Inflammatory macrophage (primary cell): ENCODE measurements around the gene TIMD4.

ENCODE experiments used
- DNase-seq, 2 donors: peaks; one replicate each; pipeline ENCODE4 v3.0.0-alpha.2; 2020 to 2022

The TIMD4 gene

GRCh38 chr5:156920861-156921431, 42.1 kb downstream of the TIMD4 start:
- DNase-seq, result no peak

DNA sequence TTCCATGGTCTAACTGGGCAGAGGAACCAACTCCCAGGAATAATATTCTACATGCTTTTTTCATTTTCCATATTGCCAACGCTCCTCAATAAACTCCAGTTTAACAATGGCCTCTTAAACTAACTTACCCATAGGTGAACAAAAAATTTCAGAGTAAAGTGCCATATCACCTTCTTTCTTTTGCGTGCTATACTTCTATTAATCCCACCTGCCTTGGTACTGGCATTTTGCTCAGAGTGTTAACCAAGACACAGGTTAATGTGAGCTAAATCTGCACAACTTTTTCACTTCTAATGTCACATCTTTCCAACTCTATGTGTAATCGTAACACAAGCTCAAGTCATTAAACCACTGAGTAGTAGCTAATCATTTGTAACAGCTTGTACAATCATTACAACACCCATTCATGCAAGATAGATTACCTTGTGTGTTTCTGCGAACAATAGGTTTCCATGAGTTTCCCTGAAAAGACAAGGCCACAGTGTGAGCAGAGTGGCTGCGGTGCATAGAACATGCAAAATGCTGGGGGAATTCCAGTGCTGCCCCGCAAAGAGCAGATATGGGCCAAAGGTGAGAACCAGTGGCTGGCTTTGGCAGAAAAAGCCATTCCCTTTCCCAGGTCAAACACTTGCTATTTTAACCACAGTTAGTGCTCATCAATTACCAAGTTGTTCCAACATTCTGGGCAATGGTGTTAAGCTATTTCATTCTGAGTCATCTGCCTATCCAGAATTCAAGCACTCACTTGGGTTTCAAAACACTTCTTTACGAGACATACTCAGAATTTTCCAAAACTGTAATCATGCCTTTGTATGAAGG, 42.8 kb downstream of the TIMD4 start:
- DNase-seq, result no peak

DNA sequence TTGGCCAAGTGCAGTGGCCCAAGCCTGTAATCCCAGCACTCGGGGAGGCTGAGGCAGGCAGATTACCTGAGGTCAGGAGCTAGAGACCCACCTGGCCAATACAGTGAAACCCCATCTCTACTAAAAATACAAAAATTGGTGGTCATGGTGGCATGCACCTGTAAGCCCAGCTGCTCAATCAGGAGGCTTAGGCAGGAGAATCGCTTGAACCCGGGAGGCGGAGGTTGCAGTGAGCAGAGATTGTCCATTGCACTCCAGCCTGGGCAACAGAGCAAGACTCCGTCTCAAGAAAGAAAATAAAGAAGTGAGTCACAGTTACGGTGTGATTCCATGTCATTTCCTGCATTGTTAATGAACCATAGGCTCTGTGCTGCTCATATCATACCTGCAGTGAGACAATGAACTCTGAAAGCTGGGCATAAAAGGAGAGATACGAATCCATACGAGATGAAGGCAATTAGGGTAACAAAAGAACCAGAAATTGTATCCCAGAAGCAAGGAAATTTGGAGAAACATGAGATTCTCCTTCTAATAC, 44.6 kb downstream of the TIMD4 start:
- DNase-seq, result no peak

DNA sequence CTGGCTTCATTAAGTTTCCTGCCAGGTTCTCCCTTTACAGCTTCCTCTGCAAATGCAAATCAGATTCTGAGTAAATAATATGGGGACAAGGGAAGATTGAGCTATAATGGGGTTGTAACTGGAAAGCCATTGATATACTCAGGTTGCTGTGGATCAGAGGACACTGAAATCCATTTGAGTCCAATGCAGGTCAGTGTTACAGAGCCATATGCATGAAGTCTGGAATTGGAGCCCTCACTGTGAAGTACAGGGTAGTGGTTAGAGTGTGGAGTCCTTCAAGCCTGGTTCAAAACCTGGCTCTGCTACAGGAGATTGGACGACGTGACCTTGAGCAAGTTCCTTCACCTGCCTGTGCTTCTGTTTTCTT, 48.7 kb downstream of the TIMD4 start:
- DNase-seq, result no peak

DNA sequence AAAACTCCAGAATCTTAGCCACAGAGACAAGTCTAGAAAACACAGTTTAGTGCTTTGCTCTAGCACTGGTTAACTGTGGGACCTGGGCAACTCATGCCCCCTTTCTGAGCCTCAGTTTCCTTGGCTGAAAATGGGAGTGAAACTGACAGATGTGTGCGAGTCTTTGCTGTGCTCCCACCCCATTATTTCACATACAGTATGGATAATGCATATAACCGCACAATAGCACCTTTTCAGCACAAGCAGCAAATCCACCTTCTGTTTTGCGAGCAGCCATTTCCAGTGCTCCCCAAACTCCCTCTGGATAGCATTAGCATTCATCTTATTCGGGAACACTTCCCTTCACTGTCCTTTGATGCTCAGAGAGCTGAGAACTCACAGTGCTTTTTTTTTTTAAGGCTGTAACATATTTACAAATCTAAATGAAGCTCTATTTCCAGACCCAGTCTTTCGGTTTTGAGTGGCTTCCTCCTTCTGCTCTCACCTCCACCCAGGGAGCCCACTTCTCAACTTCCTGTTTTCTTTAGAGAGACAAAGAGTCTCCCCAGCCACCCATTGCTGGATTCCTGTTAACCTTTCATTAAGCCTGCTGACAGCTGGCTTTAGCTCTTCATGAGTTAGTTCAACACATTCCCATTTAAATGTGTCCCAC, 49.2 kb downstream of the TIMD4 start:
- DNase-seq, result peak in 1 of 2 donors; percentile 13

- no peak for DNase-seq
Observed at GRCh38 chr5:156913355-156913718, 49.7 kb downstream of the TIMD4 start.

- DNase-seq, result no peak
Observed at GRCh38 chr5:156912869-156913268, 50.2 kb downstream of the TIMD4 start.

DNA sequence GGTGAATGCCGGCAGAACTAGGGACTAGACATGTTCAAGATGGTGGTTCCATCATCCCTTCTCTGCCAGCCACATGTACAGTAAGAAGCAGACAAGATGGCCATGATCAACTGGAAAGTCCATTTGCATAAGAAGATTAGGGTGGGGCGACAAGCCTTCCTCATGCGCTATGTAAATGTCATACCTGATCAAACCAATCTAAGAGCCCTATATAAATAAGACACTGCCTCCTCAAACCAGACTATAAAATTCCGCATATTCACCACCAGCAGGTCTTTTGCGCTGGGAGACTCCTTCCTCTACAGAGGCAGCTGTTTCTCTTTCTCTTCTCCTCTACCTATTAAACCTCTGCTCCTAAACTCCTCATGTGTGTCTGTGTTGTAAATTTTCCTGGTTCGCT, 53.8 kb downstream of the TIMD4 start:
- DNase-seq, result no peak

- DNase-seq, result no peak
Observed at GRCh38 chr5:156907667-156908066, 55.4 kb downstream of the TIMD4 start.

- DNase-seq, result no peak
Observed at GRCh38 chr5:156906807-156907206, 56.2 kb downstream of the TIMD4 start.

DNA sequence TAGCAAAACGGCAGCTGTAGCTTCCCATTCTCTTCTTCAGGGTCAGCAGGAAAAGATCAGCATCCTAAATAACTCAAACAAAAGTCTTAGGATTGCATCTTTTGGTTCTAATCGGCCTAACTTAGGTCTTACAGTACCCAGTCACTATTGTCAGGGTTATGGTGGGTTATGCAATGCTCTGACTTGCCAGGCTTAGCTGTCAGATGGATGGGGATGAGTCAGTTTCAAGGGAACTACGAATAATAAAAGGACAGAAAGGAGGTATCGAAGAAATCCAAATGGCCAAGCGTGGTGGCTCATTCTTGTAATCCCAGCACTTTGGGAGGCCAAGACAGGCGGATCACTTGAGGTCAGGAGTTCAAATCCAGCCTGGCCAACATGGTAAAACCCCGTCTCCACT, 66.5 kb downstream of the TIMD4 start:
- no peak for DNase-seq

DNA sequence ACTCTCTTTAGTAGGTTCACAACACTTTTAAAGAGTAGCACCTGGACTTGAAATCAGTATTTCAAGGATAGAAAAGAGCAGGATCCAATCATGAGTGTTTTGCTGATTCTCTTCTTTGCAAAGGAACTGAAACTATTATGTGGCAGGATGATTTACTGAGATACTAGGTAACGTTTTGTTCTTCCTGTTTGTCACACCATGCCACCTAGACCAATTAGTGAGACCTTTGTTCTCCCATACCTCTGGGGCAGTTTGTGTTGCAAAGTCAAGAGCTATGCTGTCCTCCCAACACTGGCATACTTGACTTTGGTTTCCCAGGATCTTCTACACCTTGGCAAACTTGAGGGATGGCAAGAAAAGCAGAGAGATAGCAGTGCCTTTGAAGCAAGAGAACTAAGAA, 69.5 kb downstream of the TIMD4 start:
- no peak for DNase-seq

DNA sequence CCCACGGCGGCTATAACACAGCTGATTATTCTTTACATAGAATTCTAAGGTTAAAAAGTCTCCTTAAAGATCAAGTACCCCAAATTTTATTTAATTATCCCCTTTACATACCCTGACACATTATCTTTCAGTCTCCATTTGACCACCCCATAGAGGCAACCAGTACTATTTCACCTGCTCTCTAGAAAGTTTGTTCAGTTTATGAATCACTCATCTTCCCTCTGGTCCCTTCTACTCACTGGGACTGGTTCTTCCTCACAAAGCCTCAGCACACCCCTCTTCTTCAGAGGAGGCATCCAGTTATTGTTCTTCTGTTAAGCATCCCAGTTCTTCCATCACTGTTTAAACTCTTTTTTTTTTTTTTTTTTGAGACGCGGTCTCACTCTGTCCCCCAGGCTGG, 70.2 kb downstream of the TIMD4 start:
- DNase-seq, result no peak

- DNase-seq, result no peak
Observed at GRCh38 chr5:156892223-156892622, 70.8 kb downstream of the TIMD4 start.

GRCh38 chr5:156888520-156888919, 74.5 kb downstream of the TIMD4 start:
- no peak for DNase-seq

DNA sequence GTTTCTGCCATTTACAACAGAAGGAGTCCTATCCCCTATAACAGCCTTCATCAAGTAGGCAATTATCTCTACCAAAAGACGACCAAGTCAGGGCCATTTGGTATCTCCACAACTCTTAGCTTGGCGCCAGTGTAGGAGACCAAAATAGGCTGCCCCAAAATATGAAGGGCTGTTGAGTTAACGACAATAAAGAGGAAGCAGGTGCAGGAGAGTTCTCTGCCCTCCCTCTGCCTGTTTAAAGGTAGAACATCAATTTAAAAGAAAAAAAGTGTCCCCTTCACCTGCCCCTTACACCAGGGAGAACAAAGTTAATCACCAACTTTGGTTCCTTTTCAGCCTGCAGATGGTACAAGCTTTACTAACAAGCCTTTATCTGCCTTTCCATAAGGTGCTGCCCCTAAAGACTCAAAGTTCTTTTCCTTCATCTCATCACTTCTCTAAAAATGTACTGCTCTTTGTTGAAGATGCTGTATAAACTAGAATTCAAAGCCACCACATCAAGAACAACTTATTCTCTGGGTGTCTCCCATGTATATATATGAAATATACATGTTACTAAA, 79.6 kb downstream of the TIMD4 start:
- no peak for DNase-seq

DNA sequence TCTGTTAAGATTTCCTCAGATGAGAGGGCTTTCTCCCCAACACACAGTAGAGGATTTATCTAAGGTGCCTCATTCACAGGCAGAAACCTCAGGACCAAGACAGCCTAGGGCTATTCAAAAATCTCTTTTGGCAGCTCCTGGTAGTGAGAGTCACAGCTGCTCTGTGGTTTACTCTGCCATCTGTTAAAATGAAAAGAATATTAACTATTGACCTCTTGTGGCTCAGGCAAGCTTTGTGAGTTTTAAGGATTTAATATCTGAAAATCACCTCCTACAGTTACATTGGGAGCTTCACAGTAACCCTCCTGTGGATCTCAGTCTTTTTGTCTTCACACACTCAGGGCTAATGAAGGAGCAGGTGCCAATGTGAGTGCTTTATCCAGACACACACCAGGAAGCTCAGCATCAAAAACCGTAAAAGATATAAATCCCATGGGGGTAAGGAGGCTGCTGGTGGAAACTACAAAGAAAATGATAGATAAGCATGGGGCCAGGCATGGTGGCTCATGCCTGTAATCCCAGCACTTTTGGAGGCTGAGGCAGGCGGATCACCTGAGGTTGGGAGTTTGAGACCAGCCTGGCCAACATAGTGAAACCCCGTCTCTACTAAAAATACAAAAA, 83.3 kb downstream of the TIMD4 start:
- DNase-seq, result no peak

DNA sequence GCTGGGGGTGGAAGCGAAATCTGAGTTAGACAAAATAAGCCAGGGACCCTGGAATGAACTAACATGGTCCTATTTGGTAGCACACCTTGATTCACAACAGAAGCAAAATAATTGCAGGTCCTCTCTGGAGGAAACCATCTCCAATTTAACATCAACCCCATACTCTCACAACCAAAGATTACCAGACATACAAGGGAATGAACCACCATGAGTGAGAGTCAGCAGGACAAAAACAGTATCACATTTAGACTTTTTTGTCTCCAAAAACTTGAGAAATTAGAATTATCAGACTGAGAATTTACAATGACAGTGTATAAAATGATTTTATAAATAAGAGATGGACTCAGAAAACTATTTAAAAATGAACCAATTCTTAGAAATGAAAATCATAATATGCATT, 91.8 kb downstream of the TIMD4 start:
- no peak for DNase-seq

DNA sequence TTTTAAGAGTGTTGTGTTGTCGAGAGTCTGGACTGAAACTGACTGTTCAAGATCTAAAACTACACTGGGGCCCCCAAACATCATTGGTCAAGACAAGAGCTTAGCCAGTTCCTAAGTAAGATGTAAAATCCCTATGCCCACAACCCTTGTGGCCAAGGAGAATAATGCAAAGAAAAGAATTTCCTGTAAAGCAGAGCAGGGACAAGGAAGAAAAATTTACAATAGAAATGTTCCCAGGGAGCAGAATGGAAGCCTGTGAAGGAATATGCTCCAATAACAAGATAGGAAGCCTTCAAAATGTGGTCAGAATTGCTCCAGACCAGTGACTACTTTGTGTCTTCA, 92.6 kb downstream of the TIMD4 start:
- DNase-seq, result no peak
